ACHN (cell line): ENCODE measurements around the gene GPR34.

Experiments
- DNase-seq: peaks from one replicate; pipeline ENCODE4 v3.0.0-alpha.2; 2015
- in situ Hi-C: cut with HindIII; loops from 2 replicates; pipeline ENCODE4 v1.10.0; 2017; ENCODE audit warnings: low sequenced_read_pairs, low pct_ligation_motif_present, low pct_unique_long_range_greater_than_20kb

The GPR34 gene

DNA sequence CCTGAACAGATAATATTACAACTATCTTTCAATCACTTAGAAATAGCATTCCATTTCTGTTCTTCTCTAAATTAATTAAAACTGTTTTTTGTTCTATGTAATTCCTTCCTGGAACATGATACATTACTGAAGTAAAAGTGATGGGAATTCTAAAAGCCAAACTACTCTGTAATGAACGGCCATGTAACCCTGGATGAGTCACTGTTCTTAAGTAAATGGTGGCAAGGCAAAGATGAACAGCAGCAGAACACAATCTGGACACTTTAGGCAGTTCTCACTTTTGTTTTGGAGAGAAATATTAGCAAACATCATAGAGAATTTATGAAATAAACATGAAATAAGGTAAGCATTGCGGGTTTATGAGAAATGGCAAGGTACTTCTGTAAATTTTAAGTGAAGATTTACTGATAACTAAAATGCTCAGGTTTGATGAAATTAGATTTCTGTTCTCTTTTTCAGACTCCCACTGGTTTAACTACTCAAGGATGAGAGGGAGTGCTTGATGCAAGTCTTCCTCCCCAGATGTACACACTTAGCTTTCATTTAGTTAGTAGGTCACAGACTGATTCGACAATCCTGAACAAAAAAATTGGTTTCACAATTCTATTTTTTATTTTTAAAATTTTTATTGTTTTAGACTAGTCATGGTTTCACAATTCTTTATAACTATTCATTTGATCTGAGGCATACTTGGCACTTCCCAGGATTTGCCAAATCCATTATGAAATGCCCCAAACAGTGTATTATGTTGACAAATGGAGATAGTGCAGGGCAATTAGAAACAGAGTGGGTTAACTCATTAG is 34.2 kb downstream of the GPR34 start:
- in situ Hi-C loops: no loop called here
- no peak for DNase-seq

DNA sequence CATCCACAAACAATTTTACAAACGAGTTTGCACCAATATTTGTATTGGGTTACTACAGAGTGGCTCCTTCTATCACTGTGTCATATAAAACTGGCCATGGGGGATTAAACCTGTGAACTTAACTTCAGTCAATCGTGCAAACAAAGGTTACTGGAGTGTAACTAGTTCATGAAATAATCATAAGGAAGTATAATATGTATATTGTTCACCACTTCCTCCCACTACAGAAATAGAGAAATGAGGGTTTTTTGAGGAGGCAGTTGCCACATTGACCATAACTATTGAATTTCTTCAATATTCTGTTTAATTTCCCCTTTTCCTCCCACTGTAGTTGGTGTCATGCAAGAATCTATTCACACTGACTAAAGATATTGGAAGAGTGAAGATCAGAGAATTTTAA is 35.1 kb downstream of the GPR34 start, which contains the start of gene GPR82:
Gene GPR82 (plus strand): TSS at position 356 of the 400 bp plus-strand sequence. CDS start 2,846 bp downstream, outside the sequence.
- no peak for DNase-seq

DNA sequence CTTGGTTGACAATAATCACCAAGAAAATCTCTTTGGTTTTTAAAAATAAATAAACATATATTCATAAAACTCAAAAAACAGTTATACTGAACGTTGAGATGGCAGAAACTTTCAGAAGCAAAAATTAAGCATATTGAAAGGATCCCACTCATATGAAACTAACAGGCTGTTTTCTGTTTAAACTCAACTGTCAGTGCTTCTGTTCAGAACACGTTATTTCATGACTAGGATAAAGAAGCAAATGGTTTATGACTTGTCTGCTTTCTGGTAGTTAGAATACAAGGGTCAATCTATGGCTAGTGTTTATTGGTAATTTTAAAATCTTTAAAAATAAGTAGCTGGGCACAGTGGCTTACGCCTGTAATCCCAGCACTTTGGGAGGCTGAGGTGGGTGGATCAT is 39.4 kb downstream of the GPR34 start:
- in situ Hi-C loops: no loop called here
- no peak for DNase-seq

More for the DNA sequence above, 35.1 kb downstream of the GPR34 start, which contains the start of gene GPR82:
- in situ Hi-C loops: no loop called here

DNA sequence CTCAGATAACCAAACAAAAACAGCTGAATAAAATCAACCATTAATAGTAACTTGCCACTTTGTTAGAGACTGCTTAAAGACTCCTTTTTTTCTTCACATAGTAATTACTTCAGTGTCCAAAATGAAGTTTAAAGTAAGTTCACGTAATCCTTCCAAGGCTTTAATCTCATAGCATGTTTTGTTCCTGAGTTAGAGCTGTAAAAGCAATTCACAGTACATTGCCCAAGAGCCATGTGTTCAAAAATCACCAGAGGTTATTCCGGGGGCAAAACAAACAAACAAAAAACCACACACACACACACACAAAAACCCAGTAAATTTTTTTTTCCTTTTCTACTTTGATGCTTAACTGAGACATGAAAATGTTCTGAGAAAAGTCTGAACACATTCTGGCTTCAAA is 41.3 kb downstream of the GPR34 start:
- in situ Hi-C loops: no loop called here
- DNase-seq: no peak

DNA sequence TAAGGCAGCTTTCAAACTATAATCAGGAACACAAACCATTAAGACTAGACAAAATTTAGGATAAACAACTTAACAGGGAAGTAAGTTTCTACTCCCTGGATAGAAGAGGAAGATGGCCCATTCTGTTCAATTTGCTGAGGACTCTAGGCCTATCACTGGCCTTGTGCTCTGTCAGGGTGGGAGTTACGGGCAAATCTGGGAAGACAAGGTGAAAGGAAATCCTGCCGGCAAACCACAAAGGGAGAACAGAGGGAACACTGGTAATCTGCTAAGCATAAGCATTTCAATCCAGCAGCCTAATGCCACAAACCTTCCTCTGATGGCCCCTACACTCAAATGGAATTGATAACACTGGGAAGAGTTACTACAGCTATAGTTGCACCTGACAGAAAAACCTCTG is 43.5 kb downstream of the GPR34 start:
- no peak for DNase-seq
- in situ Hi-C loops: no loop called here

DNA sequence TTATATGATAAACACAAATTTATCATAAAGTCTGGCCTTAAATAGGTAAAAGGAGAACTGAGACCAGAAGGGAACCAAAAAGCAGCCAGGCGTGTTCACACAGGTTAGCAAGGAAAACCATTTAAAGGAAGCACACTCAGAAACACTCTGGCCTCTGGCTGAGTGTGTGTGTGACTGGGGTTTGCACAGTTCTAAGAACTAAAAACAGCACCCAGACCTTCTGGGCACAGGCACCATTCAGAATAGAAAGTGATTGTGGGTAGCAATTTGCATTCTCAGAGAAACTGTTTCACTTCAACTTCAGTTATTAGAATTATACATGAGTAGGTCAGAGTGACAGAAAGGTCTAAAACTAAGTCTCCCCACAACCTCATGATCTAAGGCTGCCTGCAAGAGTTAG is 45.2 kb downstream of the GPR34 start:
- no peak for DNase-seq

DNA sequence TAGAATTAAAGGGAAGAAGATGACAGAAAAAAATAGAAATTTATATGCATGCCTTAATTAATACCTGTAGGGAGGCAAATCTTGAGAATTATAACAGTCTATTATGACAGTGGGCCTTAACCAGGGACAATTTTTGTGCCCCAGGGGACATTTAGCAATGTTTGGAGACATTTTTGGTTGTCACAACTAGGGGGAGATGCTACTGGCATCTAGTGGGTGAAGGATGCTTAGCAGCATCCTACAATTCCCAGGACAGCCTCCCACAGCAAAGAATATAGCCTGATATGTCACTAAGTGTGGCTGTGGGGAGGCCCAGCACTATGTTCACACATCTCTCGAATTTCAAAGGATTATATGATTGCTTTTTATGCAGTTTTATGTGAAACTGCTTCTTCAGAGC is 45.8 kb downstream of the GPR34 start:
- in situ Hi-C loops: no loop called here
- peak; percentile 2 for DNase-seq

More for the DNA sequence above, 45.2 kb downstream of the GPR34 start:
- in situ Hi-C loops: no loop called here

DNA sequence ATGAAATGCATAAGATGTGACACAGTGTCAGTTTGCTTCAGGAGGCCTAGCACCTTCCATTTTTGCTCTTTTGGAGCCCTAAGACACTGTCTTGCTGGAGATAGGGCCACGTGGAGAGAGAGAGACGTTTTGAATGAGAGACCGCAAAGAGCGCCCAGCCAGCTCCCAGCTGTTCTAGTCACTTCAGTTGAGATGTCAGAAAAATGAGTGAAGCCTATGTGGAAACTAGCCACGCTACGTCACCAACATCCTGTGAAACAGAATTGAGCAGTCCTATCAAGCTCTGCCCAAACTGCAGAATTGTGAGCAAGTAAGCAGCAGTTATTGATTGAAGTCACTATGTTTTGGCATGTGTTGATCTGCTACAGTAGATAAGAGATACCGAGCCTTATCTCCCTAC is 48.3 kb downstream of the GPR34 start:
- DNase-seq: no peak
- in situ Hi-C loops: no loop called here

DNA sequence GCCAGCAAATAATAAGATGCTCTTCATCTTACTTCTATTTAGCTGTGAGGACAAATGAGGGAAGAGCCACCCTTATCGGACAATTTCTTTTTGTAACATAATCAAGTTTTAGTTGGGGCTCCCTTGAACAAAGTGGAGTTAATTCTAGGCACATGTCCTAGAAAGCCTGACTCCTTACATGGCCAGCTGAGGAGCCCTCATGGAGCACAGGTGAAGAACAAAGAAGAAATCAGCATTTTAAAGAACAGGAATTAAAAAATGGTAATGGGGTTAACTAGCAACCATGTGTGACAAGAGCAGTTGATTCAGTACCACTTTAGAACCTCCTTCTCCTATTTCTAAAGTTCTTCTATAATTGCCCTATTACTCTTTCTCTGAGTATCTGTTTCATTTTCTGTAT is 51.1 kb downstream of the GPR34 start:
- in situ Hi-C loops: no loop called here
- DNase-seq: no peak
